Ishikawa (cell line): ENCODE measurements around the gene RAP1GAP2.

Source experiments
- CEBPB ChIP-seq: IDR thresholded peaks from 2 replicates; pipeline ENCODE4 v1.6.1; 2012
- CREB1 ChIP-seq: IDR thresholded peaks from 2 replicates; pipeline ENCODE4 v1.6.1; 2012; ENCODE audit warnings: low read depth
- EGR1 ChIP-seq: IDR thresholded peaks from 2 replicates; pipeline ENCODE4 v1.6.1; 2012
- EP300 ChIP-seq: IDR thresholded peaks from 2 replicates; pipeline ENCODE4 v1.6.1; 2012; ENCODE audit warnings: borderline replicate concordance
- FOXM1 ChIP-seq: IDR thresholded peaks from 2 replicates; pipeline ENCODE4 v1.6.1; 2012; ENCODE audit warnings: low read depth, borderline replicate concordance
- MAX ChIP-seq: IDR thresholded peaks from 2 replicates; pipeline ENCODE4 v1.6.1; 2012
- NFIC ChIP-seq: IDR thresholded peaks from 2 replicates; pipeline ENCODE4 v1.6.1; 2012
- RAD21 ChIP-seq: IDR thresholded peaks from 2 replicates; pipeline ENCODE4 v1.6.1; 2012; ENCODE audit warnings: low read depth
- REST ChIP-seq: IDR thresholded peaks from 2 replicates; pipeline ENCODE4 v1.6.1; 2012; ENCODE audit warnings: low read depth, mild to moderate bottlenecking
- TAF1 ChIP-seq: IDR thresholded peaks from 2 replicates; pipeline ENCODE4 v1.6.1; 2012; ENCODE audit warnings: low read depth, mild to moderate bottlenecking
- TCF12 ChIP-seq: IDR thresholded peaks from 2 replicates; pipeline ENCODE4 v1.6.1; 2012; ENCODE audit warnings: low read depth
- TEAD4 ChIP-seq: IDR thresholded peaks from 2 replicates; pipeline ENCODE4 v1.6.1; 2012
- USF1 ChIP-seq: IDR thresholded peaks from 2 replicates; pipeline ENCODE4 v1.6.1; 2012
- YY1 ChIP-seq: IDR thresholded peaks from 2 replicates; pipeline ENCODE4 v1.6.1; 2012; ENCODE audit warnings: low read depth
- ZBTB7A ChIP-seq: IDR thresholded peaks from 2 replicates; pipeline ENCODE4 v1.6.1; 2012; ENCODE audit warnings: low read depth

The RAP1GAP2 gene

GRCh38 chr17:2855063-2855600 lies 58.9 kb downstream of the RAP1GAP2 start:
- TF ChIP-seq TAF1: no peak
- TF ChIP-seq FOXM1: no peak
- TF ChIP-seq EP300: no peak
- TF ChIP-seq MAX: no peak
- TF ChIP-seq REST: no peak
- TF ChIP-seq ZBTB7A: no peak
- no peak for TF ChIP-seq TEAD4
- TF ChIP-seq TCF12: no peak
- TF ChIP-seq YY1: no peak
- no peak for TF ChIP-seq USF1
- no peak for TF ChIP-seq CEBPB
- no peak for TF ChIP-seq RAD21
- no peak for TF ChIP-seq NFIC
- TF ChIP-seq CREB1: no peak
- TF ChIP-seq EGR1: no peak

- TF ChIP-seq YY1: no peak
- TF ChIP-seq MAX: no peak
- TF ChIP-seq USF1: no peak
- TF ChIP-seq CREB1: no peak
- TF ChIP-seq EGR1: no peak
- TF ChIP-seq TAF1: no peak
- TF ChIP-seq EP300: no peak
- TF ChIP-seq REST: no peak
- TF ChIP-seq ZBTB7A: no peak
- TF ChIP-seq CEBPB: no peak
- TF ChIP-seq NFIC: no peak
- TF ChIP-seq TCF12: no peak
- no peak for TF ChIP-seq FOXM1
- TF ChIP-seq TEAD4: no peak
- no peak for TF ChIP-seq RAD21
Measured at GRCh38 chr17:2856727-2857126, 60.5 kb downstream of the RAP1GAP2 start.

GRCh38 chr17:2860045-2860444 lies 63.8 kb downstream of the RAP1GAP2 start:
- TF ChIP-seq TEAD4: no peak
- no peak for TF ChIP-seq ZBTB7A
- TF ChIP-seq NFIC: no peak
- TF ChIP-seq CREB1: no peak
- no peak for TF ChIP-seq USF1
- TF ChIP-seq TCF12: no peak
- no peak for TF ChIP-seq FOXM1
- TF ChIP-seq EP300: no peak
- no peak for TF ChIP-seq CEBPB
- TF ChIP-seq REST: no peak
- no peak for TF ChIP-seq MAX
- TF ChIP-seq RAD21: no peak
- TF ChIP-seq YY1: no peak
- no peak for TF ChIP-seq EGR1
- no peak for TF ChIP-seq TAF1

- no peak for TF ChIP-seq NFIC
- TF ChIP-seq RAD21: no peak
- TF ChIP-seq YY1: no peak
- no peak for TF ChIP-seq TCF12
- TF ChIP-seq TAF1: no peak
- TF ChIP-seq USF1: no peak
- TF ChIP-seq ZBTB7A: no peak
- TF ChIP-seq MAX: no peak
- no peak for TF ChIP-seq EGR1
- no peak for TF ChIP-seq TEAD4
Measured at GRCh38 chr17:2860883-2861282, 64.6 kb downstream of the RAP1GAP2 start.
